ENCODE data around the gene CD99.

GRCh38 chrX:2643880-2644279 is 47.2 kb upstream of the CD99 start:
- no peak for TF ChIP-seq ZNF121 (CRISPR knock-in tag; IDR thresholded peaks at IDR 0.05)
- no peak for TF ChIP-seq SUZ12 (IDR thresholded peaks at IDR 0.05; ENCODE audit: low read depth, low read length)
- no peak for TF ChIP-seq EZH2 (conservative IDR thresholded peaks at IDR 0.05; ENCODE audit: low read depth, low read length)
- TF ChIP-seq ZSCAN20 (CRISPR knock-in tag; IDR thresholded peaks at IDR 0.05; ENCODE audit: borderline replicate concordance) = no peak
- TF ChIP-seq KDM5B (CRISPR knock-in tag; IDR thresholded peaks at IDR 0.05; ENCODE audit: borderline replicate concordance) = no peak
- no peak for TF ChIP-seq NFYB (CRISPR knock-in tag; IDR thresholded peaks at IDR 0.05)

All from HepG2 (cell line).